Large intestine (tissue), 3 donors: ENCODE measurements around the gene PYGM. TPM values are rescaled to one million over a fixed set of nuclear protein-coding genes. Genes with fewer than 3 reads are reported as not detected.

Experiments
- DNase-seq, 2 donors: peaks; one replicate each; pipeline versions ENCODE4 v3.0.0 to v3.0.0-alpha.2; 2013
- H3K27ac ChIP-seq: one replicate; pipeline ENCODE4 v1.5.1; 2013; ENCODE audit warnings: low read length
- H3K27me3 ChIP-seq: 2 replicates; pipeline ENCODE4 v1.6.1; 2013; ENCODE audit warnings: low read length; ENCODE audit not compliant: control insufficient read depth, insufficient read depth
- H3K36me3 ChIP-seq: 2 replicates; pipeline ENCODE4 v1.6.1; 2013; ENCODE audit warnings: low read length; ENCODE audit not compliant: control insufficient read depth, insufficient read depth
- H3K4me1 ChIP-seq: one replicate; pipeline ENCODE4 v1.6.1; 2013; ENCODE audit warnings: low read length; ENCODE audit not compliant: control insufficient read depth, insufficient read depth
- H3K4me3 ChIP-seq: one replicate; pipeline ENCODE4 v1.5.1; 2013; ENCODE audit warnings: low read length
- H3K9me3 ChIP-seq: one replicate; pipeline ENCODE4 v1.6.1; 2013; ENCODE audit warnings: mild to moderate bottlenecking, low read depth, low read length, moderate library complexity; ENCODE audit not compliant: control insufficient read depth
- WGBS: methylation state at CpG from one replicate; pipeline ENCODE4 v1.1.5; 2013; ENCODE audit warnings: low lambda C conversion rate; ENCODE audit not compliant: insufficient coverage; 5-methylcytosine and 5-hydroxymethylcytosine counted together
- polyA plus RNA-seq: library from polyadenylated mRNA; unstranded; fragments of 120-200 nt; gene quantifications from one replicate; pipeline ENCODE4 v1.2.1, GENCODE V29; 2013

PYGM gene
- polyA plus RNA-seq, 1 donor: 2.4 TPM

GRCh38 chr11:64766881-64767280 is 7.1 kb upstream of the PYGM start:
- Histone ChIP-seq H3K27me3 (no peaks in the 10 kb centered on the region), H3K4me1 (no peaks in the 10 kb centered on the region), H3K4me3 (no peak overlapping the region), H3K36me3 (peaks cover 92% of the 10 kb centered on the region), H3K27ac (no peak overlapping the region), H3K9me3 (peaks cover 2% of the 10 kb centered on the region)
- no CpG with 5 or more reads among the region's 11 CpGs for WGBS
- no peak for DNase-seq

- peaks cover 86% of the 10 kb centered on the region for H3K36me3 ChIP-seq
- no CpG with 5 or more reads among the region's 42 CpGs for WGBS
- no peak overlapping the region for H3K4me3 ChIP-seq
- H3K9me3 ChIP-seq: peaks cover 2% of the 10 kb centered on the region
- no peak for DNase-seq
- no peak overlapping the region for H3K27ac ChIP-seq
- H3K4me1 ChIP-seq: no peaks in the 10 kb centered on the region
- no peaks in the 10 kb centered on the region for H3K27me3 ChIP-seq
These were observed 6.3 kb upstream of the PYGM start for GRCh38 chr11:64765851-64766665.

GRCh38 chr11:64765291-64765850 is 5.6 kb upstream of the PYGM start:
- Histone ChIP-seq H3K36me3 (peaks cover 79% of the 10 kb centered on the region), H3K9me3 (peaks cover 2% of the 10 kb centered on the region), H3K4me1 (no peaks in the 10 kb centered on the region), H3K27me3 (no peaks in the 10 kb centered on the region), H3K27ac (no peak overlapping the region), H3K4me3 (no peak overlapping the region)
- DNase-seq: no peak
- WGBS: 80% methylated on average over 1 of the region's 30 CpGs

GRCh38 chr11:64764753-64765152 is 5.0 kb upstream of the PYGM start:
- H3K36me3 ChIP-seq: peaks cover 73% of the 10 kb centered on the region
- H3K27me3 ChIP-seq: no peaks in the 10 kb centered on the region
- no peak overlapping the region for H3K4me3 ChIP-seq
- no peak for DNase-seq
- peaks cover 2% of the 10 kb centered on the region for H3K9me3 ChIP-seq
- H3K27ac ChIP-seq: no peak overlapping the region
- peaks cover 5% of the 10 kb centered on the region for H3K4me1 ChIP-seq
- no CpG with 5 or more reads among the region's 8 CpGs for WGBS

GRCh38 chr11:64764040-64764611 is 4.4 kb upstream of the PYGM start:
- no peaks in the 10 kb centered on the region for H3K27me3 ChIP-seq
- whole genome bisulfite sequencing: 100% methylated on average over 1 of the region's 11 CpGs
- peaks cover 5% of the 10 kb centered on the region for H3K4me1 ChIP-seq
- H3K36me3 ChIP-seq: peaks cover 67% of the 10 kb centered on the region
- H3K27ac ChIP-seq: no peak overlapping the region
- H3K4me3 ChIP-seq: no peak overlapping the region
- DNase-seq: no peak
- peaks cover 2% of the 10 kb centered on the region for H3K9me3 ChIP-seq

GRCh38 chr11:64763526-64764039 is 3.8 kb upstream of the PYGM start:
- Histone ChIP-seq H3K27me3 (no peaks in the 10 kb centered on the region), H3K4me3 (no peak overlapping the region), H3K27ac (no peak overlapping the region), H3K4me1 (peaks cover 5% of the 10 kb centered on the region), H3K9me3 (peaks cover 2% of the 10 kb centered on the region), H3K36me3 (peaks cover 61% of the 10 kb centered on the region)
- no CpG with 5 or more reads among the region's 6 CpGs for WGBS
- no peak for DNase-seq

GRCh38 chr11:64762674-64763525 is 3.1 kb upstream of the PYGM start:
- H3K4me1 ChIP-seq: peaks cover 5% of the 10 kb centered on the region
- H3K36me3 ChIP-seq: peaks cover 54% of the 10 kb centered on the region
- no CpG with 5 or more reads among the region's 13 CpGs for WGBS
- no peak overlapping the region for H3K4me3 ChIP-seq
- H3K27ac ChIP-seq: no peak overlapping the region
- no peak for DNase-seq
- H3K27me3 ChIP-seq: no peaks in the 10 kb centered on the region
- peaks cover 2% of the 10 kb centered on the region for H3K9me3 ChIP-seq

GRCh38 chr11:64762277-64762673 is 2.5 kb upstream of the PYGM start:
- WGBS: no CpG with 5 or more reads among the region's 5 CpGs
- Histone ChIP-seq H3K36me3 (peaks cover 48% of the 10 kb centered on the region), H3K9me3 (peaks cover 2% of the 10 kb centered on the region), H3K27me3 (no peaks in the 10 kb centered on the region), H3K4me1 (peaks cover 5% of the 10 kb centered on the region), H3K27ac (no peak overlapping the region), H3K4me3 (no peak overlapping the region)
- no peak for DNase-seq

GRCh38 chr11:64760759-64761420 is 1.1 kb upstream of the PYGM start:
- peaks cover 36% of the 10 kb centered on the region for H3K36me3 ChIP-seq
- WGBS: no CpG with 5 or more reads among the region's 7 CpGs
- no peaks in the 10 kb centered on the region for H3K27me3 ChIP-seq
- peaks cover 2% of the 10 kb centered on the region for H3K9me3 ChIP-seq
- no peak overlapping the region for H3K4me3 ChIP-seq
- no peak for DNase-seq
- H3K27ac ChIP-seq: no peak overlapping the region
- peaks cover 5% of the 10 kb centered on the region for H3K4me1 ChIP-seq
